Testis (tissue), 2 donors: ENCODE data around the gene TMEM51.

Source experiments
- POLR2A ChIP-seq: fragments of 450-650 bp; IDR thresholded peaks from one replicate; pipeline ENCODE4 v1.6.1; 2017; ENCODE audit warnings: antibody characterized with exemption, mild to moderate bottlenecking, moderate library complexity
- TF ChIP-seq, protein P1 (sequence below), 3 experiments: fragments of 450-650 bp in 2 of 3; fragments of 200-600 bp in 1 of 3; sonication (generic) in 1 of 3; IDR thresholded peaks; one replicate each; pipeline ENCODE4 v1.5.1; 2016 to 2019; ENCODE audit warnings: antibody characterized with exemption in 3 of 3, mild to moderate bottlenecking in 2 of 3, moderate library complexity in 1 of 3

DNA sequence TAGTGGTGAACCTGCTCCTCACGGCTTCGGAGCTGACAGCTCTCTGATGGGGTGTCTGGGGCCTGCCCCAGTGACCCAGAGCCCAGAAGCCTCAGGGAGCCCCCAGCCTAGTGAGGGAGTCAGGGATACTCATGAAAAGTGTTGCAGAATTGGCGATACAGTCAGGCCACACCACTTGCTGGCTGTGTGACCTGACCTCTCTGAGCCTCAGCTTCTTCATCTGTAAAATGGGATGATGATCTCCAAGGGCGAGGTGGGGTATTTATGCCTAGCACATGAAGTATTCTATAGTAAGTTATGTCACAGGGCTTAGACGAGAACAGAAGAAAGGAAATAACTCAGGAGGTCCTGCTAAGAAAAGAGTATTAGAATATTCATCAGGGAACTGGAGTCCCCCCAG is 1.6 kb downstream of the TMEM51 start:
- TF ChIP-seq, protein P1, sequence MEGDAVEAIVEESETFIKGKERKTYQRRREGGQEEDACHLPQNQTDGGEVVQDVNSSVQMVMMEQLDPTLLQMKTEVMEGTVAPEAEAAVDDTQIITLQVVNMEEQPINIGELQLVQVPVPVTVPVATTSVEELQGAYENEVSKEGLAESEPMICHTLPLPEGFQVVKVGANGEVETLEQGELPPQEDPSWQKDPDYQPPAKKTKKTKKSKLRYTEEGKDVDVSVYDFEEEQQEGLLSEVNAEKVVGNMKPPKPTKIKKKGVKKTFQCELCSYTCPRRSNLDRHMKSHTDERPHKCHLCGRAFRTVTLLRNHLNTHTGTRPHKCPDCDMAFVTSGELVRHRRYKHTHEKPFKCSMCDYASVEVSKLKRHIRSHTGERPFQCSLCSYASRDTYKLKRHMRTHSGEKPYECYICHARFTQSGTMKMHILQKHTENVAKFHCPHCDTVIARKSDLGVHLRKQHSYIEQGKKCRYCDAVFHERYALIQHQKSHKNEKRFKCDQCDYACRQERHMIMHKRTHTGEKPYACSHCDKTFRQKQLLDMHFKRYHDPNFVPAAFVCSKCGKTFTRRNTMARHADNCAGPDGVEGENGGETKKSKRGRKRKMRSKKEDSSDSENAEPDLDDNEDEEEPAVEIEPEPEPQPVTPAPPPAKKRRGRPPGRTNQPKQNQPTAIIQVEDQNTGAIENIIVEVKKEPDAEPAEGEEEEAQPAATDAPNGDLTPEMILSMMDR (IDR thresholded peaks at IDR 0.05): no peak
- no peak for TF ChIP-seq POLR2A
